ENCODE data around the gene RIOX2.
"Not testable (repeated sequence)": the region's sequence is repeated elsewhere in the genome, so short reads cannot be mapped to it uniquely, and the experiment has no call there.

The RIOX2 gene

DNA sequence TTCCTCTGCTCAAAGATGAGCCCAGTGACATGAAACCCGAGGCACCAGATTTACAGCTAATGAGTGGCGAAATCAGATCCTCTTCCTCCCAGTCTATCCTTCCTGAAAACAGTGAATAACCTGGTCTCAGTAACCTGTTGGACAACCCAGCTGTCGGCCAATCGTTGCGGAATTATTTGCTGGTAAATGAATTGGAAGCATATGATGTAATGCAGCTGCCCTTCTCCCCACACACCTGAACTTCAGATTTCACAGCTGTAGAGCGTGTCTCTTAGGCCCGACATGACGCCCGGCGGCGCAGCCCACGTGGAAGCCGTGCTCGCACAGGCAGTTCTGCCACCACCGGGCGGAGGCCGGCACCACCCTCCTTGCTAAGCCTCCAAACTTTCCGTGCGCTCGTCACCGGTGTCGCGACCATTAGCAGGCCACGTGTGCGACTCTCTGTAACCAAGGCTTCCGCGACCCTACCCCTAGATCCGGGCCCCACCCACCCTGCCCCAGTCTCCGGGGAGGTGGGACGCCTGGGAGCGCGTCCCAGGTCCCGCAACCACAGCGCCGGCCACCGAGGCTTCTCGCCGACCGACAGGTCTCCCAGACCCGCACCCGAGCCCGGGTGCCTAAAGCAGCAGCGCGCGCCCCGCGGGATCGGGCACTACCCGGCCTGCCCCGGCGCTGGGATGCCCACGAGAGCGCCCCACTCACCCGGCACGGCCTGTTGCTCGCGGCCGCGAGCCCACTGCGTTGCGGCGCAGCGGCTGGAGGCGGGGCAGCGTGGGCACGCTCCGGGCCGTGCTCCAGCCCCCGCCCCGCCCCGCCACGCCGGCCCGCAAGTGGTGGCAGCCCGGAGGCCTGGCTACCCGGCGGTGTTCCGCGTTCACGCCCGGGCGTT lies at the start of gene RIOX2:
Gene RIOX2 (minus strand): TSS at position 753 of the 889 bp plus-strand sequence. CDS start 4,838 bp downstream, outside the sequence.
- DNase-seq (ENCODE audit: low read depth), result peak; percentile 74

DNA sequence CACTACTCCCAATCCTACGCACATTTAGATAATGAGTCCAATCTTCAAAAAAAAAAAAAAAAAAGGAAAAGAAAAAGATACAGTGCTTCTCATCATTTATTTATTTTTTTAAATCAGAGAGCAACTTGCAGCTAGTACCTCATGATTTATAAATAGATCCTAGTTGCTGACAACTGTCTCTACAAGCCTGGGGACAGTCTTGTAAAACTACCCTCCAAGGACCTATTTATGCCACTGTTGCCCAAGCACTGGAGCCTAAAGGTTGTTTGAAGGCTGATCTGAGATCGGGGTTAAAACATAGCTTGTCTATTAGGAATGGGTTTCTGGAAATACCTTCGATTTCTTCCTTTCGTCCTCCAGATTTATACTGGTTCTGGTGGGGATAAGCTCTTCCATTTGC lies 48.2 kb upstream of the RIOX2 start:
- no peak for DNase-seq (ENCODE audit: low read depth)

DNA sequence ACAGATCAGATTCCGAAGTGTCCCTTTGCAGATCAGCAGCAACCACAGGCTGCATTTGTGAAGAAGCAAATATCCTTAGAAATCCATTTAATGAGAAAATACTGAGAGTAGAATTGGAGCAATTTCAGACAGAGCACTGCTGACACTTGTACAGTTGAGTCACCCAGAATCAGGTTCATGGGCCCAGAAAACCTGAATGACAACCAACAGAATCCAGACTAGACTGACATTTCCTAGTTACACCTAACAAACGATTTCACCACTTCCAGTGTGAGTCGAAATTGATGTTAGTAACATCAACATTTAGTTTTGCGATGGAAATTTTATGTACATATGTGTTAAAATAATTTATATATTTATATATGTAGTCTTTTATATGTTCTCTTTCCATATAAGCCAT lies 46.1 kb upstream of the RIOX2 start:
- DNase-seq (ENCODE audit: low read depth), result no peak

DNA sequence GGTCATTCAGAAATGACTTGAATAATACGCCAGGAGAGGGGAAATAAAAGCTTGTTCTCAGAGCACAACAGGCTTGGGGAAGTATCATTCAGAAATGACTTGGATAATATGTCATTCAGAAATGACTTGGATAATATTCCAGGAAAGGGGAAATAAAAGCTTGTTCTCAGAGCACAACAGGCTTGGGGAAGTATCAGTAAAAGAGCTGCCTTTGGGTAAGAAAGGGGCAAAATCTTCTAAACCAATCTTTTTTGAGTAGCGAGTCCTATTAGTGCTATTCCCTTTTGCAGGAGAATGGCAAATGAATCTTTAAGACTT lies 42.0 kb upstream of the RIOX2 start:
- no peak for DNase-seq (ENCODE audit: low read depth)

DNA sequence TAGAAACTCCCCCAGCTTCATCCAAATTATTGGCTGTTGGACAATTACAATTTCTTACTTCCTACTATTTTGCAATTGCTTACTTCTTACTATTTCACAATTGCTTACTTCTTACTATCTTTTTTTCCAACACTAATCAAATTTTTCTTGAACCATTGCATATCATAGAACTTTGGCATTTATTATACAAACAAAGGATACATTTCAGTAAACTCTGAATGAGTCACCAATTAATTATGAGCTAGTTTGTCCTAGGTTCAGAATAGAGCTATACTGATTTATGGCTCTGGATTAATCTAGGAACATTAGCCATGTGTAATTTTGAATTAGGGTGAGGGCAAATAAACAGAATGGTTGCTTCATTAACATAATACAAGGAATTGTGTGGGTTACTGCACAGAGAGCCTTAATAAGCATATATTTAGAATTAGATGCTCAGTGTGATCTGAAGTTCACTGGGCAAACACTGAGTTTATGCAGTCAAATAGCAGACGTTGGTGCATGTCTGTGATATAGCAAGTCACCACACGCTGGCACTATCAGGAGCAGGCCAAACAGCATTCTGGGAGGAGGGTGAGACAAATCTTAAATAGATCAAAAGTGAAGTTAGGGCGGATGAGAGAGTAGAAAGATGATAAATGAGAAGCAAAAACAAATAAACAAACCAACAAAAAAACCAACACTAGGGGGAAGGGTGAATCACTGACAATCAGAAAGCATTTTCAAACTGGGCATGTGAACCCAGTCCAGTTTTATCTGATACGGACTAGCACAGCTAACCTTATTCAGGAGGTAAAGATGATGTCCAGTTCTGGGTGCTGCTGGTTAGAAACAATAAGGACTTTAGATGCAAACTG lies 41.4 kb upstream of the RIOX2 start:
- DNase-seq (ENCODE audit: low read depth), result peak; percentile 7

DNA sequence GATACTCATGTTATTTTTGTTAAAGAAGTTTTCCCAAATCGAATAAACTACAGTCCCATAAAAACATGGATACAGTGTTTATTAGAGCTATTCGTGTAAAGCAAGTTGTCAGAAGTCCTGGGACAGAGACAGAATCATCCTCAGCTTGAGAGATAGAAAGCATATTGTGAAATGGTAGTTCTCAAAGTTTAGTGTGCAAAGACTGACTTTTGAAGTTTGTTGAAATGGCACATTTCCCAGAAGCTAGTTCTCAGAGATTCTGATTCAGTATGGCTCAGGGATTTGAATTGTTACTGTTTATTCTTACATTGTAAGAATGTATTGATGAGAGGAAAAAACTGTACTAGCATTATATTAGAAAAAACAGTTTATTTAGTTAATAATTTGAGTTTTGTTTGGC lies 40.7 kb upstream of the RIOX2 start:
- DNase-seq (ENCODE audit: low read depth), result peak; percentile 6

DNA sequence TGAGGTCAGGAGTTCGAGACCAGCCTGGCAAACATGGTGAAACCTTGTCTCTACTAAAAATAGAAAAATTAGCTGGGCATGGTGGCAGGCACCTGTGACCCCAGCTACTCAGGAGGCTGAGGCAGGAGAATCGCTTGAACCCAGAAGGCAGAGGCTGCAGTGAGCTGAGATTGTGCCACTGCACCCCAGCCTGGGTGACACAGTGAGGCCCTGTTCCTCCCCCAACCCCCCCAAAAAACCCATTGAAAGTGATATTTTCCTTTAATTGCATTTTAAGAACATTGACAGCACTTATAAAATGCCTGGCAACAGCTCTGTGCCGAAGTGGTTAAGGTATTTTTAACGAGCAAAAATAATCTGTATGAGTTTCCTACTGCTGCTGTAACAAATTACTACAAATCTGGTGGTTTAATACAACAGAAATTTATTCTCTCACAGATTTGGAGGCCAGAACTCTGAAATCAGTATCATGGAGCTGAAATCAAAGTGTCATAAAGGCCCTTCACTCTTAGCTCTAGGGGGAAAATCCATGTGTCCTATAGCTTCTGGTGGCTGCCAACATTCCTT lies 38.7 kb upstream of the RIOX2 start:
- not testable (repeated sequence) for DNase-seq (ENCODE audit: low read depth)

DNA sequence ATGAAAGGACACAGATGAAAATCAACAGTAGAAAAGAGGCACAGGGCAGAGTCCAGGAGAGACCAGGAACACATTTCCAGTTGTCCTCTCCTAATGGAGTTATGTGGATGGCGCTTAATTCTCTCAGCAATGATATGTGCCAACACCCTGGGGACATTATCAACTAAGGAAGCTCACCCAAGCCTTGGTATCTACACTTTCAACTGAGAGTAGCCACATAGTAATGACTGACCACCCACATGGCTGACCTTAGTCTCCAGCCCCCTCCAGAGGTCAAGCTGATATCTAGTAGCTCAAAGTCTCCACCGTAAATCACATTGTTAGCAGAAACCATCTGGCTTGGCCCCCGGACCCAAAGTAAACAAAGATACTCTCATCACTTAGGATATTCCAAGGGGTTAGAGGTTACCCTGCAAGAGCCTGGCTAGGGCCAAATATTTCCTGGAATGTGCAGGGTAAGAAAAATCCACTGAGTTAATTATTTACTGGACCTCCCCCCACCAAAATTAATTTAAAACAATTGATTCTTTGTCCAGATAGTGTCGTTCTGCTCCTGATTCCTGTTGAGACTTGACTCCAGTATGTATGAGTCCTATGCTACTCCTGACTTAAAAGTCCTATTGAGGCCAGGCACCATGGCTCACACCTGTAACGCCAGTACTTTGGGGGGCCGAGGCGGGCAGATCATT lies 38.1 kb upstream of the RIOX2 start:
- no peak for DNase-seq (ENCODE audit: low read depth)

DNA sequence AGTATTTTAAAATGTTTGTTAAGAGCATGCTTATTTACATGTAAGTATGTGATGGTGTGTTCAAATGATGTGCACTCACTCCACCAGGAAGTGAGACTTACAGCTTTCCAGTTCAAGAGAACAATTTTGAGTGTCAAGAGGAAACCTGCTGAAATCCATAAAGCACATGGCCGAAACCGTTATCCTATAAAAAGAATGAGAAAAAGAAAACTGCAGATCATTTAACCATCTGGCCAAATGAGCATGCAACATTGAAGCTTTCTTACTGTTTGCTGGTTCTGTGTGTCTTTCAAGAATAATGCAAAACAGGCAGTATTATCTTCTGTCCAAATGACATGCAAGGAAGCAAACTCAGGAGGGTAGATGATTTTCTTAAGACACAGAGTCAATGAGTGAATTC lies 36.6 kb upstream of the RIOX2 start:
- no peak for DNase-seq (ENCODE audit: low read depth)

DNA sequence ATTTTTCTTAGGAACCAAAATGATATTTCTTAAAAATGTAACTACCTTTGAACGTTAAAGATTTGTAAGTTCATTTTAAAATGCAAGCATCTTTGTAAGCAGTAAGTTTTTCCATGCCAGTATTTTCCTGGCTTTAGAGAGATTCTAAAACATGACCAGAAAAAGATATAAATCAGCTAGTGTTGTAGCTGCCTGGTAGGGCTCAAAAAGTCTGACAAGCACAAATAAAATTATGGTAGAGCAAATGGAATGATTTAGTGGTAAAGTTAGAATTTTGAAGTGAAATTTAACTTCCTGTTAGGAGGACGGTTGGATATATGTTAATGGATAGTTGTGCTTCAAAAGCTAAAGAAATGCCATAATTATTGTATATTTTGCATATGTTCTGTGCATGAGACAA lies 33.2 kb upstream of the RIOX2 start:
- DNase-seq (ENCODE audit: low read depth), result no peak

DNA sequence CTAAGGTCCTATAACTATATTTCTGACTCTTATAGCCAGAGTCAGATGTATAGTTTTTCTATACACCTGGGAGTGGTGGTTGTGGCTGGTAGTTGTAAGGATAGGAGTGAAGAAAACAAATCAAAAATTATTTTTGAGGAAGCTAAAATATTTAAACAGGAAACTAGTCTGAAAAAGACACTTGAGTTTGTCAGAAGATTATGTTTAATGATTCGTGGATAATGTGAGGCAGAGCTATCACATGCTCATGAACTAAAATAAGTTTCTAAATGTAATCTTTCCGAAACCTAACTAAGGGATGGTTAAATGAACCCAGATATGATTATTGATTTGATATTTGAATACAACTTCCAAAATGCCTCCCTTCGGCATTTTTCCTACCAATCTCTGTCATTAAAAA lies 32.5 kb upstream of the RIOX2 start:
- DNase-seq (ENCODE audit: low read depth), result no peak

DNA sequence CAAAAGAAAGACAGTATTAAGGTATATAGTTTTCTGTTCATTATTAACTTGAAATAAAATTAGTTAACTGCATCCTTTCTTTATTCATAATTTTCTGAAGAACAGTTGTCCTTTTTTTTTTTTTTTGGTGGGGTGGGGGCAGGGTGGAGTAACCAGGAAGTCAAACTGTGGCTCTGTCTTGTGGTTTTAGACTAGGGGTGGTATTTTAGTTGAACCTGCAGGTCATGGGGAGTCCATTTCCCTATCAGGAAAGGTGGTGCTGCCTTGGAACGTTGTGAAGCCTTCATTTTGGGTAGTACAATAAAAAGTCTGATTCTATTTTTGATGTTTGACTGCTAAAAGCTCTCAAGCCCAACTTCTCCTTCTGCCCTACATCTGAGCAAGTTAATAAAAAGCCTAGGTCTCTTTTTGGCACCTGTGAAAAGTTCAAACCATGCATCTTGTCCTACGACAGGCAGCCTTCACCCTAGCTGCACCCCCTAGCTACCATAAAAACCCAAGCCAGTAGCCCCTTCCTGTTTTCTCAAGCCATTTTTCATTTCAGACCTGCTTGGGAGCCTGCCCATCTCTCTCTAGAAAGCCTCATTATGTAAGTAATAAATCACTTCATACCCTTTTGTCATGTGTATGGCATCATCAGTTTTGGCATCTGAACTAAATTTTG lies 31.2 kb upstream of the RIOX2 start:
- no peak for DNase-seq (ENCODE audit: low read depth)

DNA sequence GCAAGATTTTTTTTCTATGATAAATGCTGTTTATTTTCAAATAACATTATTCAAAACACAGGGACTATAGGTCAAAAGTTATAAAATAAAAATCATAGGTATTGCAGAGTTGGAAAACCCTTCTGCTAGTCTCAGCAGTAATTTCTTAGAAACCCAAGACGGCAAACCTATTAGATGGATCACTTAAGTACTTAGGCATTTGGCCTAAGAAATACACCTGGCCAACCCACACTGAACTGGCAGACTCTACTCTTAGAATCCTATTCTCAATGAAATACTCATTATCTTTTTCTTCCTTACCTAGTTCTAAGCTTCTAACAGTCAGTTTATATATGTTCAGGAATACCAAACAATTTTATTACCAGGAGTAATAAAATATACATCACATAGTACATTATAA lies 30.5 kb upstream of the RIOX2 start:
- DNase-seq (ENCODE audit: low read depth), result no peak

DNA sequence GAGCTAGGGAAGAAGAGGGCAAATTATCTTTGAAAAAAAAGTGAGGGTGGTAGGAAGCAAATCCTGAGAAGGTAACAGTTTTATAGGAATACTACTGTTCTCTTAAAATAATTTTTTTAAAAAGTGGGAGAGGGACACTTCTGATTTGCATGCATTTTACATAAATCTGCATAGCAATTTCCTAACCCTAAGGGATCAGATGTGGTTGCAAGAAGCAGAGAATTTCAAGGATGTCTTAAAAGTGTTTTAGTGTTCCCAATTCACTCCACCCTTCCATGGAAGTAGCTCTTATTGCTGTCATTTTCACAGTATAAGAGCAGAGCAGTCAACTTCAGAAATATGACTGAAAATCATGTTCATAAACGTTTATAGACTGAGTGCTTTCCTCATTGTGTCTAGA lies 27.8 kb upstream of the RIOX2 start:
- DNase-seq (ENCODE audit: low read depth), result no peak

DNA sequence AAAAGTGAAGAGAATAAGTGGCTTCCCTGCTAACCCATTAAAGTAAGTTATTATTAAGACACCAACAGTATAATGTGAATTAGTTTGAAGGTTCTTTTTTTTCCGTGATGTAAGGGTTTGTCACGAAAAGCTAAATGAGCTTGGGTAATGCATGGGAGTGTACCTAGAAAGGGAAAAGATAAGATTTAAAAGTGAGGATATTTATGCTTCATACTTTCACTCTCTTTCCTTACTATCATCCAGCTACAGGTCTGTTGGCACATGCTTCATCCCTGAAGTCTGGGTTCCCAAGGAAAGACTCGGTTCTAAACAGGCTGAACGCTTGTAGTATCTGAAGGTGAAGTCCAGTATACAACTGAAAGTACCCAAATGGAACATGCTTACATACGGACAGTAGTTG lies 26.9 kb upstream of the RIOX2 start:
- DNase-seq (ENCODE audit: low read depth), result no peak

DNA sequence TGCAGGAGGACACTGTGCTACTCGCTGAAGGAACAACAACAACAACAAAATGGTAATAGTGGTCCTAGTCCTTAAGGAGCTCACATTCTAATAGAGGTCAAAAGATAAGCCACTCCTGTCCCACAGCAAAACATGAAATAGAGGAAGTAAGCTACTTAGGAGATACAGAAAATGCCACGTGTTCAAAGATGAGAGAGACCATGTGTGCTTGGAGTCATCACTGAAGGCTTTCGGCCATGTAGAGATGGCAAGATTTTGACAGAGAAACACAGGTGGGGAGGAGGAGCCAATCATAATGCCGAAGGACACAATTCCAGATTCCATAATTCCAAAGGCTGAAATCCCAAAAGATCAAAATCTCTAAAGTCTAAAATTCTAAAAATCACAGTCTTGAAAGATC lies 24.8 kb upstream of the RIOX2 start:
- DNase-seq (ENCODE audit: low read depth), result no peak

DNA sequence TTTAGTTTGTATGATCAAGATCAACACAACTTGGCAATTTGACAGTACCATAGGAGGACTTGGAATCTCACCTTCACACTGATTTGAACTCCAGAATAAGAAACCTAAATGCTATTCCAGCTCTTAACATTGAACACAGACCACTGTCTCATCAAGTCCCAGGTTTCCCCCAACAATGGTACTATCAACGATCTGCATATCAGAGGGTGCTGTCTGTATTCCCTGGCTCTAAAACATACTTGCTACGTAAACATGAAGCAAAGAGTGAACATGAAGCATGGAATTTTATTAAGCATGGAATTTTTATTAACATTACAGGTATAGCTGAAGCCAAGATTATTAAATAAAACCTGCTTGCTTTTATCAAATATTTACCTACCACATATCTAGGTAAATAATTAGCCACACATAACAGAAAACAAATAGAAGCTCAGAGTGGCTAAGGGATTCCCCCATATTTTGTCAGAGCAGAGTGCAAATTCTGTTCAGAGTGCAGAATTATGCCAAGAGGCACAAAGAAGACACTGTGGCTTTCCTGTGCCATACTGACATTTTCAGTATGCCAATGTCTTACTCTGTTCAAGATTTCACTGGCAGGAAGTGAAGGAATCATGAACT lies 22.2 kb upstream of the RIOX2 start:
- no peak for DNase-seq (ENCODE audit: low read depth)

DNA sequence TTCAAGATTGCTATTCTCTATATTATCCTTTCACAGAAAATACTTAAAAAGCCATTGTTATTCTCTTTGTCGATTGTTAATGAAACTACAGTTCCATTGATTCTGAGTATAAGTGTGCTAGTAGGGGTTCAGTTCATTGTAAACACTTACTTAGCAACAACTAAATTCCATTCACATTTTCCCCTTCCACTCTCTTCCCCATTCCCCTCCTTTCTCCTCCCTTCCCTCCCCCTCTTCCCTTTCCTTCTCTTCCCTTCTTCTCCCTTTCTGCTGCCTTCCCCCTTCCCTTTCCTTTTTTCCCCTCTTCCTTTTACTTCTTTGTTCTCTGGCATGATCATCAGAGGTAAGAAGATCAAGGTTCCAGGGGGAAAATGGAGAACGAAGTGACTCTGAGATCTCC lies 21.3 kb upstream of the RIOX2 start:
- DNase-seq (ENCODE audit: low read depth), result no peak

DNA sequence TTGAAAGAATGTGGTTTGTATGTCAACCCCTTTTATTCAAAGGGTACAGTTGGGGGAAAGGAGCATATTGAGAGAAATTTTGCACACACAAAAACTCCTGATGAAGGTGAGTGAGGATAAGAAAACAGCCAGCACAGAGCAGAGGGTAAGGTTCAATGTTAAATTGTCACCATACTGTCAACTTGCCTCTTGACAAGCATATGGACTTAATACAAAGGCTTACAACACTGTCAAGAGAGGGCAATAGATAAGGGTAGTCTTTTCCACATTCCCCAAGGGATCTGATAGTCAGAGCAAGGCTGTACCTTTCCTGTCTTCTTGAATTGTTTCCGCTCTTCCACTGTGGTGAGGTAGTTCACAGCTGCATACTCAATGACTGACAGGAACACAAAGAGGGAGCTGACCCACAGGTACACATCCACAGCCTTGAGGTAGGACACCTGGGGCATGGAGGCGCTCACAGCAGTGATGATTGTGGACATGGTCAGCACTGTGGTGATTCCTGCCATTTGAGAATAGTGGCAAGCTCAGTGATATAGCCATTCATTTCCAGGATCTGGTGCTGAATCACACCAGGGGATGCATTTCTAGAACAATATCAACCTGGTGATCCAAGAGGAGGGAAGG lies 20.4 kb upstream of the RIOX2 start:
- no peak for DNase-seq (ENCODE audit: low read depth)

DNA sequence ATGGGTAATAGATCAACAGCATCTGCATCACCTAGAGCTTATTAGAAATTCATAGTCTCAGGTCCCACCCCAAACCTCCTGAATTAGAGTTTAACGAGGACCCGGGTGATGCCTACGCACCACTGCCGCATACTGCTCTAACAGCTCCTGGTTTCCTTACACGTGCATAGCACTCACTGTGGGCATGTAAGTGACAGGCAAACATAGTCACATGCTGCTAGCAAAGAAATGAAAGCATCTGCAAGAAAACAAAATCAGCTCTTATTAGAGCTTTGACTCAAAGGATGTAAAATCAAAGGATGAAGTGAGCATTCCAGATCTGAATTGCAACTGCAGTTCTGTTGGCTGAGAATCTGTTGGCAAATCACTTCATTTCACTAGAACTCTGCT lies 19.1 kb upstream of the RIOX2 start:
- no peak for DNase-seq (ENCODE audit: low read depth)
